H1 (cell line): Measurements from ENCODE around the gene EYA2. TPM values are rescaled to one million over a fixed set of nuclear protein-coding genes. Genes with fewer than 3 reads are reported as not detected.

Experiments
- BRCA1 ChIP-seq: IDR thresholded peaks from 2 replicates; pipeline ENCODE4 v1.6.1; 2012; ENCODE audit warnings: low read depth, low read length, improper control_type of control experiment
- RAD21 ChIP-seq, 2 experiments: IDR thresholded peaks in 1 of 2; conservative IDR thresholded peaks in 1 of 2; 2 replicates each; pipeline ENCODE4 v1.6.1; 2011; ENCODE audit warnings: low read depth in 2 of 2, low read length in 2 of 2, improper control_type of control experiment in 1 of 2, inconsistent platforms in 1 of 2, mild to moderate bottlenecking in 1 of 2, moderate library complexity in 1 of 2
- SAP30 ChIP-seq: fragments of 300-600 bp; sonication (generic); IDR thresholded peaks from 2 replicates; pipeline ENCODE4 v1.7.1; 2012; ENCODE audit warnings: low read length, moderate library complexity, mild to moderate bottlenecking, inconsistent platforms; ENCODE audit not compliant: insufficient read depth, insufficient replicate concordance
- TCF12 ChIP-seq: IDR thresholded peaks from 2 replicates; pipeline ENCODE4 v1.6.1; 2011; ENCODE audit warnings: low read depth, mild to moderate bottlenecking, low read length
- polyA plus RNA-seq, 7 experiments: library from polyadenylated mRNA; depleted of rRNA in 3 of 7; stranded (reverse) in 5 of 7; unstranded in 2 of 7; fragments of >200 nt in 5 of 7; fragments of 200-250 nt in 2 of 7; gene quantifications; 1 replicate in 5 of 7; 2 replicates in 1 of 7; 4 replicates in 1 of 7; pipeline versions ENCODE4 v1.2.1 to v1.2.3, GENCODE V29; 2011 to 2013; ENCODE audit warnings: missing spikeins in 2 of 7, mixed read lengths in 2 of 7
- total RNA-seq: library from RNA; stranded (reverse); fragmentation: NEBNext Ultra II Directional; extraction: Animal tissue kit (Norgen Biotek cat#: 25700); gene quantifications from 2 replicates; pipeline ENCODE4 v1.2.1, GENCODE V29; 2021

Gene EYA2
- total and polyA plus RNA-seq, 2 of the 8 experiments (the other 6 are each of a cell fraction or from before 2014, with no cell fraction given) = 1.6 to 1.7 TPM

GRCh38 chr20:47227576-47227975 is 332.9 kb downstream of the EYA2 start (continued):
- no peak for TF ChIP-seq RAD21 (IDR thresholded peaks at IDR 0.05 in 1 of 2, conservative IDR thresholded peaks at IDR 0.05 in 1 of 2; ENCODE audit: low read depth in 2 of 2, low read length in 2 of 2)
- no peak for TF ChIP-seq SAP30
- TF ChIP-seq BRCA1 = no peak
- no peak for TF ChIP-seq TCF12
